IMR-90 (cell line): Measurements from ENCODE around the gene RENBP. TPM values are rescaled to one million over a fixed set of nuclear protein-coding genes. Genes with fewer than 3 reads are reported as not detected.

Experiments
- ATAC-seq: fragments of 200-7000 bp; cut with Tn5 transposase; 2 replicates; pipeline ENCODE4 v1.9.1; 2020; ENCODE audit warnings: low read depth, mild to moderate bottlenecking, moderate library complexity
- BruUV-seq: library from RNA; stranded (reverse); fragments of 400-500 nt; replicated peaks from 2 replicates; lab custom pipeline; 2021; lab: Mats Ljungman, UMichigan
- CTCF ChIA-PET: fragments of 300-600 bp; formaldehyde crosslinking; extraction: SDS; loops from one replicate; lab custom pipeline; 2021; ENCODE audit warnings: antibody characterized with exemption; lab: Yijun Ruan, JAX
- POLR2A ChIA-PET: fragments of 300-600 bp; sonication (Branson Sonifier 250); formaldehyde crosslinking; loops from one replicate; lab custom pipeline; 2022; ENCODE audit warnings: antibody characterized with exemption; ENCODE audit not compliant: unreplicated experiment; lab: Charles Lee
- DNase-seq: peaks from one replicate; pipeline ENCODE4 v3.0.0; 2013
- H2AFZ ChIP-seq: replicated peaks from 2 replicates; pipeline ENCODE3; 2013; ENCODE audit warnings: low read length, mild to moderate bottlenecking; ENCODE audit not compliant: poor library complexity
- H2AK5ac ChIP-seq: 2 replicates; pipeline ENCODE4 v1.6.1; 2013; ENCODE audit warnings: low read depth, low read length, inconsistent platforms
- H2AK9ac ChIP-seq: replicated peaks from 2 replicates; pipeline ENCODE3; 2013; ENCODE audit warnings: mild to moderate bottlenecking, low read depth, low read length, moderate library complexity; ENCODE audit not compliant: poor library complexity
- H2BK120ac ChIP-seq: 2 replicates; pipeline ENCODE4 v1.6.1; 2013; ENCODE audit warnings: low read depth, low read length, inconsistent platforms
- H2BK15ac ChIP-seq: 3 replicates; pipeline ENCODE4 v1.6.1; 2013; ENCODE audit warnings: low read depth, low read length, inconsistent platforms
- H2BK20ac ChIP-seq: 2 replicates; pipeline ENCODE4 v1.6.1; 2013; ENCODE audit warnings: low read depth, mild to moderate bottlenecking, inconsistent platforms, low read length, moderate library complexity
- H2BK5ac ChIP-seq: 2 replicates; pipeline ENCODE4 v1.6.1; 2013; ENCODE audit warnings: mild to moderate bottlenecking, low read depth, low read length, inconsistent platforms; ENCODE audit not compliant: poor library complexity, severe bottlenecking
- H3K14ac ChIP-seq: replicated peaks from 2 replicates; pipeline ENCODE4 v1.6.1; 2013; ENCODE audit warnings: low read depth, low read length, inconsistent platforms
- H3K18ac ChIP-seq: 2 replicates; pipeline ENCODE4 v1.6.1; 2013; ENCODE audit warnings: low read depth, low read length, control low read depth
- H3K23ac ChIP-seq: 2 replicates; pipeline ENCODE4 v1.6.1; 2013; ENCODE audit warnings: low read depth, low read length, inconsistent platforms
- H3K27ac ChIP-seq: 2 replicates; pipeline ENCODE4 v1.5.1; 2013; ENCODE audit warnings: mild to moderate bottlenecking, control low read depth, low read length; ENCODE audit not compliant: insufficient read depth
- H3K27me3 ChIP-seq: 2 replicates; pipeline ENCODE4 v1.6.1; 2013; ENCODE audit warnings: low read length; ENCODE audit not compliant: control insufficient read depth, insufficient read depth
- H3K36me3 ChIP-seq: 2 replicates; pipeline ENCODE4 v1.6.1; 2013; ENCODE audit warnings: low read length, mixed read lengths; ENCODE audit not compliant: control insufficient read depth, insufficient read depth
- H3K4ac ChIP-seq: 2 replicates; pipeline ENCODE4 v1.6.1; 2013; ENCODE audit warnings: low read depth, low read length, inconsistent platforms
- H3K4me1 ChIP-seq: 2 replicates; pipeline ENCODE4 v1.6.1; 2013; ENCODE audit warnings: low read length, mixed read lengths; ENCODE audit not compliant: control insufficient read depth, insufficient read depth
- H3K4me2 ChIP-seq: 2 replicates; pipeline ENCODE4 v1.6.1; 2013; ENCODE audit warnings: low read depth, mild to moderate bottlenecking, control low read depth, low read length, moderate library complexity
- H3K4me3 ChIP-seq: 2 replicates; pipeline ENCODE4 v1.5.1; 2013; ENCODE audit warnings: low read depth, mild to moderate bottlenecking, control low read depth, low read length, moderate library complexity; ENCODE audit not compliant: insufficient read depth
- H3K56ac ChIP-seq: 2 replicates; pipeline ENCODE4 v1.6.1; 2013; ENCODE audit warnings: low read length, inconsistent platforms; ENCODE audit not compliant: insufficient read depth; ENCODE audit errors: extremely low read depth
- H3K79me1 ChIP-seq, 2 experiments: 2 replicates each; pipeline ENCODE4 v1.6.1; 2013; ENCODE audit warnings: low read length in 2 of 2, inconsistent platforms in 1 of 2, low read depth in 1 of 2
- H3K9ac ChIP-seq: 2 replicates; pipeline ENCODE4 v1.6.1; 2013; ENCODE audit warnings: low read depth, low read length, control low read depth
- H3K9me1 ChIP-seq: 2 replicates; pipeline ENCODE4 v1.6.1; 2013; ENCODE audit warnings: low read length, inconsistent platforms; ENCODE audit not compliant: insufficient read depth
- H3K9me3 ChIP-seq: 2 replicates; pipeline ENCODE4 v1.6.1; 2013; ENCODE audit warnings: low read length; ENCODE audit not compliant: control insufficient read depth, insufficient read depth
- H4K20me1 ChIP-seq: 2 replicates; pipeline ENCODE4 v1.6.1; 2013; ENCODE audit warnings: low read length, inconsistent platforms; ENCODE audit not compliant: insufficient read depth
- H4K5ac ChIP-seq: 2 replicates; pipeline ENCODE4 v1.6.1; 2013; ENCODE audit warnings: mild to moderate bottlenecking, low read depth, low read length, control low read depth
- H4K8ac ChIP-seq, 2 experiments: 2 replicates each; pipeline ENCODE4 v1.6.1; 2013; ENCODE audit warnings: low read depth in 2 of 2, low read length in 2 of 2, control low read depth in 1 of 2, inconsistent platforms in 1 of 2
- H4K91ac ChIP-seq: 2 replicates; pipeline ENCODE4 v1.6.1; 2013; ENCODE audit warnings: low read depth, low read length, inconsistent platforms; ENCODE audit not compliant: insufficient read depth
- CHD1 ChIP-seq: IDR thresholded peaks from 2 replicates; pipeline ENCODE4 v1.6.1; 2012; ENCODE audit warnings: low read depth, low read length, improper control_type of control experiment
- MXI1 ChIP-seq: IDR thresholded peaks from 2 replicates; pipeline ENCODE4 v1.6.1; 2012; ENCODE audit warnings: low read depth, mild to moderate bottlenecking, low read length, moderate library complexity, borderline replicate concordance
- RCOR1 ChIP-seq: IDR thresholded peaks from 2 replicates; pipeline ENCODE4 v1.6.1; 2012; ENCODE audit warnings: mild to moderate bottlenecking, low read length, improper control_type of control experiment; ENCODE audit not compliant: insufficient replicate concordance
- RFX5 ChIP-seq: IDR thresholded peaks from 2 replicates; pipeline ENCODE4 v1.8.0; 2012; ENCODE audit warnings: low read depth, mild to moderate bottlenecking, low read length, moderate library complexity
- SMC3 ChIP-seq: fragments of 150-350 bp; IDR thresholded peaks from 2 replicates; pipeline ENCODE4 v1.6.1; 2016; ENCODE audit warnings: low read depth, mild to moderate bottlenecking, antibody characterized with exemption, low read length, moderate library complexity
- WGBS, 2 experiments: methylation state at CpG; one replicate each; pipeline versions ENCODE4 v1.1.5 to v1.1.7; 2013; ENCODE audit warnings: missing lambda C conversion rate in 2 of 2; ENCODE audit not compliant: insufficient read length in 1 of 2; ENCODE audit errors: extremely low coverage in 2 of 2; 5-methylcytosine and 5-hydroxymethylcytosine counted together
- dilution Hi-C: fragments of 300-500 bp; cut with HindIII; formaldehyde crosslinking; loops from one replicate; pipeline ENCODE4 v1.14.3; 2018; ENCODE audit warnings: low sequenced_read_pairs; ENCODE audit not compliant: unreplicated experiment
- in situ Hi-C: fragments of 300-500 bp; cut with MboI; formaldehyde crosslinking; loops from 3 replicates; pipeline ENCODE4 v1.14.3; 2019; ENCODE audit warnings: low sequenced_read_pairs, inconsistent platforms, mixed read lengths
- intact Hi-C: fragments of 100-400 bp; cut with micrococcal nuclease; formaldehyde crosslinking; loops from 2 replicates; pipeline ENCODE4 v1.10.0; 2022
- polyA plus RNA-seq, 3 experiments: library from polyadenylated mRNA; depleted of rRNA; stranded (reverse); fragments of >200 nt; gene quantifications; 2 replicates each; pipeline ENCODE4 v1.2.3, GENCODE V29; 2012; ENCODE audit warnings: low replicate concordance in 1 of 3
- total RNA-seq: library from RNA; depleted of rRNA; stranded (reverse); fragments of >200 nt; gene quantifications from 2 replicates; pipeline ENCODE4 v1.2.3, GENCODE V29; 2012
- TF ChIP-seq, protein P1 (sequence below): fragments of 150-350 bp; IDR thresholded peaks from 2 replicates; pipeline ENCODE4 v1.6.1; 2016; ENCODE audit warnings: low read depth, mild to moderate bottlenecking, low read length, moderate library complexity, borderline replicate concordance

Gene RENBP
- total and polyA plus RNA-seq, 2 of the 4 experiments (the other 2 are of a cell fraction), result 0.15 to 0.18 TPM

DNA sequence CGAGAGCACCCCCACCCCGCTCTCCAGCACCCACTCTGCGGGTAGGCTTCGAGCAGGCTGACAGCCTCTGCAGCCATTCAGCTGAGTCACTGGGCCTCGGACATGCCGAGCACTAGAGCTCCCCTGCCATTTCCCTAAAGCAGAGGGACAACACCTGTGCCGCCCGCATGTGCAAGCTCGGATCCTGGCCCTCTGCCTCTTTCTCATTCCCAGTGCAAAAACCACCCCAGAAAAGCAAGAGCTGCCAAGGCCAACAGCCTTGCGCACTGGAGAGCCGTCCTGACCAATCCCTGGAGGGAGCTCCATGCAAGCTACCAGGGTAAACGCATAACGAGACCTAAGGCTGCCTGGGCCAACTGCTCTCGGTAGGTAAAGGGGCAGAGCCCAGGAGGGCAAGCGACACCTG is 21.8 kb upstream of the RENBP start:
- Histone ChIP-seq H2BK120ac (no peak overlapping the region), H3K9me3 (no peaks in the 10 kb centered on the region), H2AK5ac (no peak overlapping the region), H3K23ac (no peak overlapping the region), H2AFZ (no peak overlapping the region), H3K4ac (no peak overlapping the region), H3K9ac (no peak overlapping the region), H3K4me1 (peaks cover 18% of the 10 kb centered on the region), H3K4me3 (no peak overlapping the region), H4K8ac (no peak overlapping the region), H2BK20ac (no peak overlapping the region), H3K9me1 (peaks cover 9% of the 10 kb centered on the region; the same call in 1 of the 2 replicates), H3K27ac (no peak overlapping the region), H3K4me2 (no peak overlapping the region), H4K91ac (no peak overlapping the region), H3K14ac (no peak overlapping the region), H4K5ac (no peak overlapping the region), H2AK9ac (no peak overlapping the region), H3K79me1 (peaks cover 5 to 24% of the 10 kb centered on the region in 2 experiments; a peak in 3 of 4 replicates), H4K20me1 (peaks cover 82% of the 10 kb centered on the region), H3K27me3 (no peaks in the 10 kb centered on the region), H3K18ac (no peak overlapping the region), H3K36me3 (peaks cover 25% of the 10 kb centered on the region), H3K56ac (no peak overlapping the region), H2BK15ac (no peak overlapping the region), H2BK5ac (no peak overlapping the region)
- dilution Hi-C loops, result no loop called here
- in situ Hi-C loops, result loop anchor here (10.0 kb wide), 1 partner anchor 201 kb away; the partner anchor contains the start of gene PLXNB3
- TF ChIP-seq RCOR1, result no peak
- TF ChIP-seq, protein P1, sequence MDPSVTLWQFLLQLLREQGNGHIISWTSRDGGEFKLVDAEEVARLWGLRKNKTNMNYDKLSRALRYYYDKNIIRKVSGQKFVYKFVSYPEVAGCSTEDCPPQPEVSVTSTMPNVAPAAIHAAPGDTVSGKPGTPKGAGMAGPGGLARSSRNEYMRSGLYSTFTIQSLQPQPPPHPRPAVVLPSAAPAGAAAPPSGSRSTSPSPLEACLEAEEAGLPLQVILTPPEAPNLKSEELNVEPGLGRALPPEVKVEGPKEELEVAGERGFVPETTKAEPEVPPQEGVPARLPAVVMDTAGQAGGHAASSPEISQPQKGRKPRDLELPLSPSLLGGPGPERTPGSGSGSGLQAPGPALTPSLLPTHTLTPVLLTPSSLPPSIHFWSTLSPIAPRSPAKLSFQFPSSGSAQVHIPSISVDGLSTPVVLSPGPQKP, result no peak
- TF ChIP-seq CHD1, result no peak
- no peak for TF ChIP-seq SMC3
- no peak for TF ChIP-seq MXI1
- no peak for TF ChIP-seq RFX5
- 90% methylated on average over 9 of the region's 15 CpGs; no CpG with 5 or more reads in 1 of the 2 experiments for WGBS, 2 experiments
- POLR2A ChIA-PET, result no interaction called here
- CTCF ChIA-PET, result no interaction called here
- DNase-seq (no peak), ATAC-seq (no peak)
- intact Hi-C loops, result no loop called here
- BruUV-seq, result no TSS peak
